Astrocyte of the cerebellum (primary cell): ENCODE measurements around the gene UXS1.

Source experiments
- DNase-seq: peaks from one replicate; pipeline ENCODE4 v3.0.0-alpha.2; 2011; ENCODE audit warnings: low read depth
- H3K4me3 ChIP-seq: 2 replicates; pipeline ENCODE4 v1.5.1; 2011; ENCODE audit warnings: mild to moderate bottlenecking, low read depth, low read length, moderate library complexity
- in situ Hi-C: cut with HindIII; loops from 2 replicates; pipeline ENCODE4 v1.10.0; 2017; ENCODE audit warnings: low sequenced_read_pairs
- TF ChIP-seq, protein P1 (sequence below): IDR thresholded peaks from 2 replicates; pipeline ENCODE4 v1.5.1; 2012; ENCODE audit warnings: low read length, low read depth, moderate library complexity, mild to moderate bottlenecking; ENCODE audit errors: missing control alignments

UXS1 gene

DNA sequence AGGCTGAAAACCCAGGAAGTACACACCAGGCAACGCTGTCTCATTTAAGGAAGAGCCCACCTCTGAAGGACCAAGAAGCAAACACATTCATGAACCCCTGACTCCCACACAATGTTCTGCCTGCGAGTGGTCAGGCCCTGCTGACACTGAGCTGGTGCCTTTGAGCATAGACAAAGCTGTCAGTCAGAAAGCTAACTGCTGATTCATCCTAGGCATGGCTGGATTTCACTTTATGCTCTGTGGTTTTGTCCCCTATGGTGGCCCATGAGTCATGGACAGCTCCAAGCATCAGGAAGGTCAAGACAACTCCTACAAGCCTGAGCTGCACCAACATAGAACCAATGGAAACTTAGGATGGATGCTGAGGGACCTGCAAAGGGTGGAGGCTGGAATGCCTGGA is 78.9 kb downstream of the UXS1 start:
- in situ Hi-C loops = no loop called here
- peak; percentile 23 for DNase-seq
- TF ChIP-seq, protein P1, sequence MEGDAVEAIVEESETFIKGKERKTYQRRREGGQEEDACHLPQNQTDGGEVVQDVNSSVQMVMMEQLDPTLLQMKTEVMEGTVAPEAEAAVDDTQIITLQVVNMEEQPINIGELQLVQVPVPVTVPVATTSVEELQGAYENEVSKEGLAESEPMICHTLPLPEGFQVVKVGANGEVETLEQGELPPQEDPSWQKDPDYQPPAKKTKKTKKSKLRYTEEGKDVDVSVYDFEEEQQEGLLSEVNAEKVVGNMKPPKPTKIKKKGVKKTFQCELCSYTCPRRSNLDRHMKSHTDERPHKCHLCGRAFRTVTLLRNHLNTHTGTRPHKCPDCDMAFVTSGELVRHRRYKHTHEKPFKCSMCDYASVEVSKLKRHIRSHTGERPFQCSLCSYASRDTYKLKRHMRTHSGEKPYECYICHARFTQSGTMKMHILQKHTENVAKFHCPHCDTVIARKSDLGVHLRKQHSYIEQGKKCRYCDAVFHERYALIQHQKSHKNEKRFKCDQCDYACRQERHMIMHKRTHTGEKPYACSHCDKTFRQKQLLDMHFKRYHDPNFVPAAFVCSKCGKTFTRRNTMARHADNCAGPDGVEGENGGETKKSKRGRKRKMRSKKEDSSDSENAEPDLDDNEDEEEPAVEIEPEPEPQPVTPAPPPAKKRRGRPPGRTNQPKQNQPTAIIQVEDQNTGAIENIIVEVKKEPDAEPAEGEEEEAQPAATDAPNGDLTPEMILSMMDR = no peak
- no peak overlapping the region for H3K4me3 ChIP-seq

DNA sequence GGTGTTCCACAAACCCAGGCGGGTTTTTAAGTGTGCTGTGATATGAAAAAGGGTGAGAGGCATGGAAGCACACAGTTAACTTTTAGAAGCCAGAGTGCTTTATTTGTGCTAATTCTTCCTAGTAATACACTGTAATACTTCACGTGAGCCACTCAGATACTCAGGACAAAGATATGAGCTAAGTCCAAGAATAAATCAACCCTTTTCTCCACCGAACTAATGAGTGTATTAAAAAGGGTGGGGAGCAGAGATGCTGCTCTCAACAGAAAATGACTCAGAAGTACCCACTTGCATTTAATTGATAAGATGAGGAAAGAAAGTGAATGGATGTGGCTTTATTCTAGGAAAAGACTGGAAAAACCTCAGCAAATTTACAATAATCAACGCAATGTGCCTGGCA is 79.9 kb downstream of the UXS1 start:
- DNase-seq = no peak
- TF ChIP-seq, protein P1 = no peak
- H3K4me3 ChIP-seq = no peak overlapping the region
- in situ Hi-C loops = no loop called here

DNA sequence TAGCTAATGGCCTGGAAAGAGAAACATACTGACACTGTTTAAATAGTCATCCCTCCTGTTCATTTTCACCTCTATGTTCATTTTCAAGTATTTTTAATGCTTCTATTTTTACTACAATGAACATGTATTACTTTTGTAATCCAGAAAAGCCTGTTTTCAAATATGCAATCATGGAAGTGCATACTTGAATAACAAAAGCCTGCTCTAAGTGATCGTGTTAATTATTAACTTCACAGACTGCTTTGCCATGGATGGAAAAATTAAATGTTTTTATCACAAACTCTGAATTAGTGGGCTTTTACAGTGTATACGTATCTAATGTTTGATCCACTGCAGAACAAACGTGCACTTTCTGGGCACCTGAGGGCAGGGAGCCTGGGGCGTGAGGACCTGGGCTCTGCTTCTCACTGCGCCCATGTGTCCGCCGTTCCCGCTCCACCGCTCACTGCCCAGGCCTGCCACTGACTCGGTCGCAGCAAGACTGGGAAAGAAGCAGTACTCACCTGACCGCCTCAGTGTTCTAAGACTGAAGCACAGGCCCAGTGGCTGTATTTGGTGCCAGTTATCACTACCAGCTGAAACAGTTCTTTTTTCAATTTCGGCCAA is 80.6 kb downstream of the UXS1 start:
- no peak overlapping the region for H3K4me3 ChIP-seq
- TF ChIP-seq, protein P1 = no peak
- in situ Hi-C loops = no loop called here

DNA sequence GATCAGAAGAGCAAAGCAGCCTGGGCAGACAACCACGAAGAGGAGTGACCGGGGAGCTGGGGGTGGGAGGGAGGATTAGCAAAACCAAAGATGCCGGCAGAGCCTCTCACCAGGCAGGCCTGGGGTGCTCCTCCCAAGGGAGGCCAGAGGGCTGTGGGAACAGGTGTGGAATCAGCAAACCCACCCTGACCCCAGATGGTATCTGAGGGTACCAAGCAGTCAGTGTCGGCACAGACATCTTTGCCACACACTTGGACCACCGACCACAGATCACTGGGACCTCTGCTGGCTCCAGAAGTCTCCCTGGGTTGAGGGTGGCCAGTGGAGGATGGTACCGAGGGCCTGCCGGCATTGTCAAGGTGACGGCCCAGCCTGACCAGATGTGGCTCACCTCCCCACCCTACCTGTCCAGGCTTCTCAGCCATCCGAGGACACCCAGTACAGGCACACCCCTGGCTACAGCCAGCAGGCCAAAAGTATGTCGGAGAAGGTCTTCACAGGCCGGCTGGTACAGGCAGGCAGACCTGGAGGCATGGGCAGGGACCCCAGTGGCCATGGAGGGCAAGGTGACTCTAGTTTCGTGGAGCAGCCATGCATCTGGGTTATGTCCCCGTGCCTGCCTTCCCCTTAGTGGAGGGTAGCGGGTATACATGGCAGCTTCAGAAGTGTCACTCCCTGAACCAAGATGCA is 82.1 kb downstream of the UXS1 start:
- no peak overlapping the region for H3K4me3 ChIP-seq
- TF ChIP-seq, protein P1 = no peak
- no peak for DNase-seq
- in situ Hi-C loops = no loop called here

More for the DNA sequence above, 80.6 kb downstream of the UXS1 start:
- no peak for DNase-seq

DNA sequence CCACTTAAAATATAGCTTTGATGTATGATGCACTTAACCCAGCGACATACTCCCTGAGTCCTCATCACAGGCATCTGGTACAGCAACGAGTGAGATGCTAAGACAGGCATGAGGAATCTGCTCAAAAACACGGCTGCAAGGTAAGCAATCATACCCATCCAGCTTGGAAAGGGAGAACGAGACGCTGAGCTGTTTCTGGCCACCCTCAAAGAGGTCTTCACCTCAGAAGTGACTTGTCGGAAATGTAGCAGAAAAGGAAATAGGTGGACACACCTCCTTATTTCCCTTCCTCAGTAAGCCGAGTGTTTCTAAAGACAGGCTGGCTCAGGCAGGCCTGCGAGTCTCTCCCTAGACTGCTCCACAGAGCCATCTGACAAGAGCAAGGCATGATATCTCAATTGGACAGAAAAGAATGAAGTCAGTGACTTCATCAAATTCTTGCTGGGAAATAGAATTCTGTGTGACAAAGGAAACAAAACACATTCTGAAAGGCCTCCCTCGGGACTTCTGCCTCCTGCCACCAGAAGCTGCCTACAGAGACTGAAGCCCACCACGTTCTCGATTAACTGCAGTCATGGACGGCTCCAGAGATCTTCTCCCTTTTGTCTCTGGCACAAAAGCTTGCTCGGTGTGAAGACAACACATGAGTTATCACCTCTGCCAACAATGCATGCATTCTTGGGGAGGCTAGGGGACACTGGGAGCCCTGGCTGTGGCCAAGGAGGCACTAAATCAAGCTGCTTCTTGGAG is 84.3 kb downstream of the UXS1 start:
- in situ Hi-C loops = loop anchor here (10.0 kb wide), 1 partner anchor 55 kb away; no protein-coding TSS in a partner anchor
- TF ChIP-seq, protein P1 = no peak
- H3K4me3 ChIP-seq = no peak overlapping the region
- no peak for DNase-seq

DNA sequence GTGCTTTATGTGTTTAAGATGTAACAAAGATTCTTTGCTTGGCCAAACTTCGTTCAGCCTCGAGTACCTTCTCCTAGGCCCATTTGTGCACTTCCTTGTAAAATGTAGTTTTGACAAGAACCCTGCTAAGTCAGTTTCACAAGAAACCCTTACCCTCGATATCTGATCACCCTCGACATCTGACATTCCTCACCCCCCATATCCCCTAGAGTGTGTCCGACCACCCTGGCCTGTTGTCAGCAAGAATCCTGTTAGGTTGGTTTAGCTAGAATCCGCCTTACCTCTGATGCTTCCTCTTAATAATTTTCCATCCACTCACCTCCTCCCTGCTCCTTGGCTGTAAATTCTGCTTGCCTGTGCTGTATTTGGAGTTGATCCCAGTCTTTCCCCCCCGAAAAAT is 85.3 kb downstream of the UXS1 start:
- DNase-seq = no peak
- H3K4me3 ChIP-seq = no peak overlapping the region
- in situ Hi-C loops = loop anchor here (10.0 kb wide), 1 partner anchor 56 kb away; no protein-coding TSS in a partner anchor
- TF ChIP-seq, protein P1 = no peak
